HG02981 (cell line): ENCODE results near the gene REXO5.
"Not testable (repeated sequence)": the region's sequence is repeated elsewhere in the genome, so short reads cannot be mapped to it uniquely, and the experiment has no call there.

Experiments used
- ATAC-seq: cut with Tn5 transposase; IDR thresholded peaks from one replicate; pipeline ENCODE4 v1.9.1; 2021; ENCODE audit warnings: mild to moderate bottlenecking, moderate library complexity; ENCODE audit not compliant: unreplicated experiment

Gene REXO5, protein sequence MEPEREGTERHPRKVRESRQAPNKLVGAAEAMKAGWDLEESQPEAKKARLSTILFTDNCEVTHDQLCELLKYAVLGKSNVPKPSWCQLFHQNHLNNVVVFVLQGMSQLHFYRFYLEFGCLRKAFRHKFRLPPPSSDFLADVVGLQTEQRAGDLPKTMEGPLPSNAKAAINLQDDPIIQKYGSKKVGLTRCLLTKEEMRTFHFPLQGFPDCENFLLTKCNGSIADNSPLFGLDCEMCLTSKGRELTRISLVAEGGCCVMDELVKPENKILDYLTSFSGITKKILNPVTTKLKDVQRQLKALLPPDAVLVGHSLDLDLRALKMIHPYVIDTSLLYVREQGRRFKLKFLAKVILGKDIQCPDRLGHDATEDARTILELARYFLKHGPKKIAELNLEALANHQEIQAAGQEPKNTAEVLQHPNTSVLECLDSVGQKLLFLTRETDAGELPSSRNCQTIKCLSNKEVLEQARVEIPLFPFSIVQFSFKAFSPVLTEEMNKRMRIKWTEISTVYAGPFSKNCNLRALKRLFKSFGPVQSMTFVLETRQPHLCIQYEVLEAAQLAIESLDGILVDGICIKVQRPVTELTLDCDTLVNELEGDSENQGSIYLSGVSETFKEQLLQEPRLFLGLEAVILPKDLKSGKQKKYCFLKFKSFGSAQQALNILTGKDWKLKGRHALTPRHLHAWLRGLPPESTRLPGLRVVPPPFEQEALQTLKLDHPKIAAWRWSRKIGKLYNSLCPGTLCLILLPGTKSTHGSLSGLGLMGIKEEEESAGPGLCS

DNA sequence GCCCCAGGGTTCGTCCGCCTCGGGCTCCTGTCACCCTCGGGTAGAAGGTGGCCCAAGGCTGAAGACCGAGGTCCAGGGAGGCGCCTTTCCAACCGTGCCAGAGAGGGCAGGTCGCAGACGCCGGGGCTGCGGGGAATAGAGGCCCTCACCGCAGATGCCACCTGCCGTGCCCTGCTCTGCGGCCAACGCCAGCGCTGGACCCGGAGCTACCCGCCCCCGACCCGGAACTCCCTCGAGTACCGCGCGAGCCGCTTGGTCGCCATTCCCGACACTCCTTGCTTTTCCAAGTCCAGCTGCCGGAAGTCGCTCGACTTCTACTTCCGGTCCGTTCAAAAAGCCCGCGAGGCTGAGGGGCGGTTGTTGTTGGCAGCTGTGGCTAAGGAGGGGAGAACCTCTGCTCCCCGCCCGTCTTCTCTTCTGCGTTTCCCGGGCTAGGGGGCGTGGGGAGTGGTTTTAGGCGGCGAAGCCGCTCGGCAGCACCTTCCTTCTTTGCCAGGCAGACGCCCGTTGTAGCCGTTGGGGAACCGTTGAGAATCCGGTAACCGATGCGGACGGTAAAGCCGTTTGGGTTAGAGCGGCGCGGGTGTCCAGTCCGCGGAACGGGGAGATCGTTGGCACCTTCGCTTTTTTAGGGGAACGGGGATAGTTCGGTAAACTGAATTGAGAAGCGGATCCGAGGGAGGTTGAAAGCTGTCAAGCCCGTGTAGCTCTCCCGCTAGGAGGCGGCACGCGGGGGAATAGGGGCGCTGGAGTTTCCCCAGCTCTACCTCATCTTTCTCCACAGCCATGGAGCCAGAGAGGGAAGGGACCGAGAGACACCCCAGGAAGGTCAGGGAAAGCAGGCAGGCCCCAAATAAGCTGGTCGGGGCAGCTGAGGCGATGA, at the start of gene REXO5, which contains the start of gene ERI2:
TSS of gene REXO5 (plus strand) at position 360 of the 883 bp plus-strand sequence. CDS start at position 787, 427 bp downstream.
TSS of gene ERI2 (minus strand) at position 305 of the 883 bp plus-strand sequence. CDS start at position 263, 42 bp downstream.
- ATAC-seq: peak; percentile 79

DNA sequence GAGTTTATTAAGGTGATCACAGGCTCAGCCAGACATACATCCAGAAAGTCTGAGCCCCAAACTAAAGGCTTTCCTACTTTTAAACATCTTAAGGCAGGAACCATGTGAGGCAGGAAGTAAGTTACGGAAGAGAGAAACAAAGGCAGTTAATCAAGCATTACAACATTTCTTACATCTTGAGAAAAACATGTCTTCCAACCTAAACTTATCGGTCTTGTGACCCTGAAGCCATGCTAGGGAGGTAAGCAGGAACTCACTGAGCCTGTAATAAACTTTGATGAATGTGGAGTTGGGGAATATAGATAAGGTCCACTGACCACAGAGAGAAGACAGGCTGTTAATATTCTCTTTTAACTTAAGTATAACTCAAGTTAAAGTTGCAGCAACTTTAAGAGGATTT, 46.0 kb upstream of the REXO5 start:
- no peak for ATAC-seq

DNA sequence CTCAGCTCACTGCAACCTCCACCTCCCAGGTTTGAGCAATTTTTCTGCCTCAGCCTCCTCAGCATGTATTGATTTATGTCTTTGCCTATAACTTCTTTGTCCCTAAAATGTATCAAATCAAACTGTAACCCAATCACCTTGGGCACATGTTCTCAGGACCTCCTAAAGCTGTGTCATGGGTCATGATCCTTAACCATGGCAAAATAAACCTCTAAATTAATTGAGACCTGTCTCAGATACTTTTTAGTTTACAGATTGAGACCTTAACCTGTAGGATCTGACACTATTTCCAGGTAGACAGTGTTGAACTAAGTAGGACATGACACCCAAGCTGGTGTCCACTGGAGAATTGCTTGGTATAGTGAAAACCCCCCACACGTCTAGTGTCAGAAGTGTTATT, 45.2 kb upstream of the REXO5 start:
- ATAC-seq: no peak

DNA sequence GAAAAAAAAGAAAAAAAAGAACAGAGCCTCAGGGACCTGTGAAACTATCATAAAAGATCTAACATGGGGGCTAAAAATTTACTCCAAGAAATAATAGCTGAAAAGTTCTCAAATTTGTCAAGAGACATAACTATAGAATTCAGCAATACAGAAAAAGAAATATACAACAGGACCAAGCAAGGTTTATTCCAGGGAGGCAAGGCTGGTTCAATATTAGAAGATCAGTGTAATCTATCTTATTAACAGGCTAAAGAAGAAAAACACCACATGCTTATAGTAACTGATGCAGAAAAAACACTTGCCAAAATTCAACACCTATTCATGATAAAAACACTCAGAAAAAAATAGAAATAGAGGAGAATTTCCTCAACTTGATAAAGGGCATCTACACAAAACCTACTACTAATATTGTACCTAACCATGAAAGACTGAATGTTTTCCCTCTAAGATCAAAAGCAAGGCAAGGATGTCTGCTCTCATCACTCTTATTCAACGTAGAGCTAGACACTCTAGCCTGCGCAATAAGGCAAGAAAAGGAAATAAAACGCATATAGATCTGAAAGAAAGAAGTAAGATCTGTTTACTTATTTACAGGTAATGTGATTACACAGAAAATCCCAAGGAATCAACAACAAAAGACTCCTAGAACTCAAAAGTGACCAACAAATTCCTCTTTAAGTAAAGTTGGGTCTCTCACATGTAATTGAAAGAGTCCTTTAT, 43.8 kb upstream of the REXO5 start:
- no peak for ATAC-seq

DNA sequence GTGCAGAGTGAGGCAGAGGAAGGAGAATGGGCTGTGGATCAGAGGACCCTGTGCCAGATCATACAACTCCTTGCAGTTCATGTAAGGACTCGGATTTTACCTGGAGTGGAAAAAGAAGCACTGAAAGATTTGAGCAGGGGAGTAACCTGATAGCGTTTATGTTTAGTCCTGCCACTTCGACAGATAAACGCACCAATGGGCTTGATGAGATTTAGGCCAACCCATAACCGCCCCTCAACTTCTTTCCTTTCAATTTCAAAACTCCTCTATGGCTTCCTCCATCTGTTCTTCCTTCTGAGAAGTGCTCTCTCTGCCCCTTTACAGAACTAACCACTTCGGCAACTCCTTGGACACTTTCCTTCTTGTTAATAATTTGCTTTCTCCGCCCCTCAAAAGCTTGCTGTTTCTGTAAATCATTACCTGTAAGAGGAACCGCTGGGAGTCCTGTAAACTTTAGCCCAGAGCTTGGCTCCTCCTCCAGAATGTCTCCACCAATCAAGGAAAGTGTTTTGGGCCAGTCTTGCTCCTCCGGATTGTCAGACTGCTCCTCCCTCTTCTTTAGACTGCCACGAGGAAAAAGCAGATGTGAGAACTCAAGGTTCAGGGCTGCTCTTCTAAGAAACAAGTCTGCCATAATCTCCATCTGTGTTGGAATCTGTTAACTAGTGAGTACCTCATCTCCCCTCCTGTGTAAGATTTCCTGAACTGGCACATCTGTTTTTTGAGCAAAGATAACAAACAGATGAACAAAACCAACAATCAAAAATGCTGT, 42.7 kb upstream of the REXO5 start, which contains the start of gene ACSM3:
TSS of gene ACSM3 (plus strand) at position 554 of the 772 bp plus-strand sequence. CDS start 6,021 bp downstream, outside the sequence.
- ATAC-seq: peak; percentile 98

DNA sequence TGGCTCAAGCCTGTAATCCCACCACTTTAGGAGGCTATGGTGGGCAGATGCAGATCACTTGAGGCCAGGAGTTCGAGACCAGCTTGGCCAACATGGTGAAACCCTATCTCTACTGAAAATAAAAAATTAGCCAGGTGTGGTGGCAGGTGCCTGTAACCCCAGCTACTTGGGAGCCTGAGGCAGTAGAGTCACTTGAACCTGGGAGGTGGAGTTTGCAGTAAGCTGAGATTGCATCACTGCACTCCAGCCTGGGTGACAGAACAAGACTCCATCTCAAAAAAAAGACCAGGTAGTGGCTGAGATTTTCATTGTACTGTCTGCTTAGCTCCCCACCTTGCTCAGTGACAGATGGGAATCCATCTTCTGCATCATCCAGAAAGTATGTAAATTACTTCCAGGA, 41.9 kb upstream of the REXO5 start:
- ATAC-seq: not testable (repeated sequence)

DNA sequence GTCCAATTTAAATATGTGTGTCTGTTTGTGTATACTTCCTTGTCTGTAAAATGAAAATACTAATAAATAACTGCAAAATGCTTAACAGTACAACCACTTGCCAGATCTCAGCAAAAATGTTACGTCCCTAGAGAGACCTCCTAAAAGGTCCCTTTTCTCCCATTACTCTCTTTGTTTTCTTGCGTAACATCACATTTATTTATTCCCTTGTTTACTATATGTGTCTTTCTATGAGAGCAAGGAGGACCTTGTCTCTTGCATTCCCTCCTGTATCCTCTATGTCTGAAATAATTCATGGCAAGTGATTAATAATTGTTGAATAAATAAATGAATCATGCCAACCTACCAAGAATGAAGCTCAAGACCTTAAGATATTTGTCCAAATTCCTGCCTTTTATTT, 40.6 kb upstream of the REXO5 start:
- no peak for ATAC-seq

DNA sequence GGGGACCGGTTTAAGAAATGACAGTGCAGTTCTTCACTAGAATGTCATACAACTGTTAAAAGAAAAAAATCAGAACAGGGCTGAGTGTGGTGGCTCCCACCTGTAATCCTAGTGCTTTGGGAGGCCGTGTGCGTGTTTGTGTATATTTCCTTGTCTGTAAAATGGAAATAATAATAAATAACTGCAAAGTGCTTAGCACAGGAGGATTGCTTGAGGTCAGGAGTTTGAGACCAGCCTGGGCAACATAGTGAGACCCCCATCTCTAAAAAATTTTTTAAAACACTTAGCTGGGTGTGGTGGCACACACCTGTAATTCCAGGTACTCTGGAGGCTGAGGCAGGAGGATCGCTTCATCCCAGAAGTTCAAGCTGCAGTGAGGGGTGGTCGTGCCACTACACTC, 40.0 kb upstream of the REXO5 start:
- ATAC-seq: no peak

DNA sequence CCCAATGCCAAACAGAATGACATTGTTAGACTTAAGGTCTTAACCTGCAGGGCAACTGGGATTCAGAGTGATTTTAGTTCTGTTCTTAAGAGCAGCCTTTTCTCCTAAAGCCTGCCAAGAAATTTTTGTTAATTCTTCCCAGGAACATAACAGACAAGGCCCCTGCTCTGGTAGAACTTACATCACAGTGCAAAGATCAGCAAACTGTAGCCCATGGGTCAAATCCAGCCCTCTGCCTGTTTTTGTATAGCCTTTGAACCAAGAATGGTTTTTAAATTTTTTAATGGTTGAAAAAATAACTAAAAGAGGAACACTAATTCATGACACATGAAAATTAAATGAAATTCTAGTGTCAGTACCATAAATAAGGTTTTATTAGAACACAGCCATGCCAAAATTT, 38.8 kb upstream of the REXO5 start:
- no peak for ATAC-seq

DNA sequence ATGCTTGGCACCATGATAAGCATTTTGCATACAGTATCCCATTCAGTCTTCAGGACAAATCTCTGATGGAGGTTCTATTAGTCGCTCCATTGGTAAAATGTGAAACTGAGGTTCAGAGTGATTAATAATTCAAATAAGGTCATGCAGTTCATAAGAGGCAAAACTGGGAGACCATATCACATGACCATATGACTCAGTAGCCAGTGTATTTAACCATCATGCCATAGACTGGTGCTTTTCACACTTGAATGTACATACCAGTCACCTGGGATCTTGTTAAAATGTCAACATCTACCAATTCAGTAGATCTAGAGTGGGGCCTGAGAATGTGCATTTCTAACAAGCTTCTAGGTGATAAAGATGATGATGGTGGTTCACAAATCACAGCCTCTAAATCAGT, 38.2 kb upstream of the REXO5 start:
- ATAC-seq: no peak

DNA sequence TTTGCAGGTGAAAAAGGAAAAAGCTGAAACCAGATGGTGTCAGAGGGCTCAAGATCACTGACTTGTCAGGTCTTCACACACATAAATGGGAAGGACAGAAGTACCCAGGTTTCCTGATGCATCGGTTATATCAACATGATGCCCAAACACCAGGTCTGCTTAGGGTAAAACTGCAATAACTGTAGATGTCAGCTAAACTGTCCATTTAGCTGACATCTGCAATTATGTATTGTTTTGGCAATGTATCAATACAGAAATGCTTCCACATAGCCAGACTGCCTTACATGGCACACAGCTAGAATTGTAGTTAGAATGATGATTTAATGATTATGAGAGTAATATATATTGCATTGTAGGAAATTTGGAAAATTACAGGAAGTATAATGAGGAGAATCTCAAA, 37.5 kb upstream of the REXO5 start:
- no peak for ATAC-seq

DNA sequence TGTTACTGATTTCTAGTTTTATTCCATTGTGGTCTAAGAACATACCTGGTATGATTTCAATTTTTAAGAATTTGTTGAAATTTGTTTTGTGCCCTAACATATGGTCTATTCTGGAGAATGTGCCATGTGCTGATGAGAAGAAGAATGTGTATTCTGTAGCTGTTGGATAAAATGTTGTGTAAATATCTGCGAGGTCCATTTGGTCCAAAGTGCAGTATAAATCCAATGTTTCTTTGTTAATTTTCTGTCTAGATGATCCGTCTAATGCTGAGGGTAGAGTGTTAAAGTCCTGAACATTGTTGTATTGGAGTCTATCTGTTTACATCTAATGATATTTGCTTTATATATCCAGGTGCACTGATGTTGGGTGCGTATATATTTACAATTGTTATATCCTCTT, 32.6 kb upstream of the REXO5 start:
- no peak for ATAC-seq

DNA sequence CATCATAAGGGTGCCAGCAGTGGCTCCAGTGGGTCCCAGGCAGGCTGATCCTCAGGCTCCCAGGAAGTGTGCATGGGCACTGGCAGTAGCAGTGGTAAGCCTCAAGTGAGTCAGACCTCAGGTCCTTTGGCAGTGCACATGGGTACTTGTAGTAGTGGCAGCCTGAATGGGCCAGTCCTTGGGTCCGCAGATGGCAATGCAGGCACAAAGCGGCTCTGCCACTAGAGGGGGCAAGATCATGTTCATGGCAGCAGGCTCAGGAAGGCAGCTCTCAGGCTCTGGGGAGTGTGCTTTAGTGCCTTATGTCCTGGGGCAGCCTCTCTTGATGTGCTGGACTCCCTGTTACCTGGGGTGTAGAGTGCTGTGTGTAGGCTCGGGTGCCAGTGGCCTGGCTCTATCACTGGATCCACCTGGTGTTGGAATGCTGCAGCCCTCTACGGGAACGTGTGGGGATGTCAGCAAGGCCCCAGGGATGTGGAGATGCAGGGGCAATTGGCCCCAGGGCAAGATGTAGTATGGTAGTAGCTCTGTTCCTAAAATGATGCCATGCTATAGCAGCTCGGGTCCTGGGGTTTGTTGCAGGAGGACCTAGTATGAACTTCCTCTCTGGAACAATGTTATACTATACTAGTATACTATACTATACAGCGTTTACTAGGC, 31.5 kb upstream of the REXO5 start:
- ATAC-seq: no peak

DNA sequence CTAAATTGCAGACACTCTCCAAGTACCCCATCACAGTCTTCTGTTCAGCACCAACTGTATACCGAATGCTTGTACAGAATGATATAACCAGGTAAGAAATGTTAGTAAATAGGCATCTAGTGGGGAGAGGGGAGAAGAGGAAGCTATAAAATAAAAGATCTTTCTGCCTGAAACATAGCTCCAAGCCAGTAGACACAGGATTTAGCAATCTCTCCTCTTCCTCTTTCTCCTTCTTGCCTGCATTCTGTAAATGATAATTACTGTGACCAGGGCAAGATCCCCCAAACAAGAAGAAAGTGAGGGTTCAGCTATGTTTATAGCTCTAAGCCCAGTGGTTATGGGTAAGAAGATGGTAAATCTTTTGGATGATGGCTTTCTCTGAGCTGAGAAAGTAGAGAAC, 24.6 kb upstream of the REXO5 start:
- ATAC-seq: no peak

DNA sequence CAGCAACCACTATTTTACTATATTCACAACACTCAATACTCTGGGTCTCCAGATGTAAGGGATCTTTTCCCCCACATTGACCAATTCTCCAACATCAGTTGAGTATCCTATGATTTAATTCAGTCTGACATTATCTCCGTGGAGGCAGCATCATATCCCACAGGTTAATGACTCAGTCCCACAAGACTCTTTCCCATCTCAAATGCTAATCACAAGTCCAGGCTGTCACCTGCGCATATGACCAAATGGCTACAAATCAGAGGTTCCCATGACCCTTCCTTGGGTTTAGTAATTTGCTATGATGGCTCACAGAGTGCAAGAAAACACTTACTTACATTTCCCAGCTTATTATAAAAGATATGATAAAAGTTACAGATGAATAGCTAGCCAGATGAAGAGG, 23.9 kb upstream of the REXO5 start:
- no peak for ATAC-seq

DNA sequence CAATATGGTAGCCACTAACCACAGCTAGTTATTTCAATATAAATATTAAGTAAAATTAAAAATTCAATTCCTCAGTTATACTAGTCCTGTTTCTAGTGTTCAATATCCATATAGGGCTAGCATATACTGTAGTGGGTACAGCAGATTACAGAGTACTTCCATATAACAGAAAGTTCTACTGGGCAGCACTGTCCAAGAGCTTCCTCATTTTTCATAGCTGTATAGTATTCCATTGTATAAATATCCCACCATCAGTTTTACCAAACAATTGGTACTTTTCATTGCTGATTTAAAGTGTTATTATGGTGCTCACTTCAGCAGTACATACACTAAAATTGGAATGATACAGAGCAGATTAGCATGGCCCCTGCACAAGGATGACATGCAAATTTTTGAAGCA, 22.1 kb upstream of the REXO5 start:
- no peak for ATAC-seq

DNA sequence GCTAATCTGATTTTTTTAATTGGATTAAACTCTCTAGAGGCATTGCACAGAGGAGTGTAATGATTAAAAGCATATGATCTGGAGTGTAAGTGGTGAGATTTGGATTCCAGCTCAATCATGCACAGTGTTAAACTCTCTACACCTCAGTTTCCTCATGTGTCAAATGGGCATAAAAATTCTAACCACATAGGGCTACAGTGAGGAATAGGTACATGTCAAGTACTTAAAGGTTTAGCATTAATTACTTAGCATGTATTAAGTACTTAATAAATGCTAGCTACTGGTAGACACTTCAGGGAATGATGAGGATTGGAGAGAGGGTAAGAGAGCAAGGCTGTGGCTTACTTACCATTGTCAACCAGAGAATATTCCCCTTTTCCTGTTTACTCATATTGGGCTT, 17.2 kb upstream of the REXO5 start:
- no peak for ATAC-seq

DNA sequence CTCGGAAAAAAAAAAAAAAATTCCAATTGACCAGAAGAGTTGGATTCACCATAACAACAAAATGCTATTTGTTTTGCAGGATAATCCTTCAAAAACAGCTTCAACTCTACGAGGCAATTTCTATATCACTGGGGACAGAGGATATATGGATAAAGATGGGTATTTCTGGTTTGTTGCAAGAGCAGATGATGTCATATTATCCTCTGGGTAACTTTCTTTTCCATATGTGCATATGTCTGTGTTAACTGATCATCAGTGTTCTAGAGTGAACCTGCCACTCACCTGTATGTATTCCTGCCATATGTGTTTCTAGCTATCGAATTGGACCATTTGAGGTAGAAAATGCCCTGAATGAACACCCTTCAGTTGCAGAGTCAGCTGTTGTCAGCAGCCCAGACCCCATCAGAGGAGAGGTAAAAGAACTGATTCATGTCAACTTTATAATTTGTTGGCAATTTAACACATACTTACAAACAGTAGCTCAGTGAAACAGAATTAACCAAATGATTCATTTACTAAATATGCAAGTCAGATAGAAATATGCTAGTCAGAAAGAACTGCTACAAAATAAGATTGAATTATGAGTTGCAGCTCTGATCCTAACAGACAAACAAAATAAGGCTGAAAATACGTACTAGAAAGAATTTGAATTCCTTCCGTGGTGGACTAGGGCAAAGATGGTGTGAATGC, 14.3 kb upstream of the REXO5 start:
- no peak for ATAC-seq
